Esophagus squamous epithelium (tissue), 4 donors: ENCODE measurements around the gene ZNF516.

Experiments used
- POLR2A ChIP-seq, 4 donors: fragments of 450-650 bp; IDR thresholded peaks; one replicate each; pipeline ENCODE4 v1.6.1; 2017; ENCODE audit warnings: antibody characterized with exemption in 4 of 4, mild to moderate bottlenecking in 4 of 4, moderate library complexity in 3 of 4
- TF ChIP-seq, protein P1 (sequence below), 6 experiments: fragments of 450-650 bp in 4 of 6; fragments of 200-600 bp in 2 of 6; sonication (generic) in 2 of 6; IDR thresholded peaks; one replicate each; pipeline ENCODE4 v1.5.1; 2016 to 2019; ENCODE audit warnings: antibody characterized with exemption in 6 of 6, mild to moderate bottlenecking in 4 of 6, moderate library complexity in 4 of 6

DNA sequence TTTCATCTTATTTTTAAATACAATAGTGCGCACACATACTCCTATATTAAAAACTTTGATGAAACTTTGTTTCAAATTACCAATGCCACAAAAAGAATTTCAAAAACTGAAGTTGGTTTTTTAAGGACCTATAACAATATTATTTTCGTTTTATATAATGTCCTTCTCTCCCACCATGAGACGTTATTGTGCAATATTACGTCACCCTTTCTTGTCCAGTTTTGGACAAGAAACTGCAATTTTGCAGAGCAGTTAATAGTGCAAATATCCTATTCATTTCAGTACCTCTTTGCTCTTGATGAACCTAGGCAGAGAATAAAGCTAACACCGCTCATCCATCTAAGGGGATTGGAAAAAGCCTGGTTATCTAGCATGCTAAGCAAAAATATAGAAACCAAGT lies 9.7 kb upstream of the ZNF516 start:
- TF ChIP-seq, protein P1, sequence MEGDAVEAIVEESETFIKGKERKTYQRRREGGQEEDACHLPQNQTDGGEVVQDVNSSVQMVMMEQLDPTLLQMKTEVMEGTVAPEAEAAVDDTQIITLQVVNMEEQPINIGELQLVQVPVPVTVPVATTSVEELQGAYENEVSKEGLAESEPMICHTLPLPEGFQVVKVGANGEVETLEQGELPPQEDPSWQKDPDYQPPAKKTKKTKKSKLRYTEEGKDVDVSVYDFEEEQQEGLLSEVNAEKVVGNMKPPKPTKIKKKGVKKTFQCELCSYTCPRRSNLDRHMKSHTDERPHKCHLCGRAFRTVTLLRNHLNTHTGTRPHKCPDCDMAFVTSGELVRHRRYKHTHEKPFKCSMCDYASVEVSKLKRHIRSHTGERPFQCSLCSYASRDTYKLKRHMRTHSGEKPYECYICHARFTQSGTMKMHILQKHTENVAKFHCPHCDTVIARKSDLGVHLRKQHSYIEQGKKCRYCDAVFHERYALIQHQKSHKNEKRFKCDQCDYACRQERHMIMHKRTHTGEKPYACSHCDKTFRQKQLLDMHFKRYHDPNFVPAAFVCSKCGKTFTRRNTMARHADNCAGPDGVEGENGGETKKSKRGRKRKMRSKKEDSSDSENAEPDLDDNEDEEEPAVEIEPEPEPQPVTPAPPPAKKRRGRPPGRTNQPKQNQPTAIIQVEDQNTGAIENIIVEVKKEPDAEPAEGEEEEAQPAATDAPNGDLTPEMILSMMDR (IDR thresholded peaks at IDR 0.05): no peak
- no peak for TF ChIP-seq POLR2A (IDR thresholded peaks at IDR 0.05)
